ENCODE results near the gene STARD8.

STARD8 gene

DNA sequence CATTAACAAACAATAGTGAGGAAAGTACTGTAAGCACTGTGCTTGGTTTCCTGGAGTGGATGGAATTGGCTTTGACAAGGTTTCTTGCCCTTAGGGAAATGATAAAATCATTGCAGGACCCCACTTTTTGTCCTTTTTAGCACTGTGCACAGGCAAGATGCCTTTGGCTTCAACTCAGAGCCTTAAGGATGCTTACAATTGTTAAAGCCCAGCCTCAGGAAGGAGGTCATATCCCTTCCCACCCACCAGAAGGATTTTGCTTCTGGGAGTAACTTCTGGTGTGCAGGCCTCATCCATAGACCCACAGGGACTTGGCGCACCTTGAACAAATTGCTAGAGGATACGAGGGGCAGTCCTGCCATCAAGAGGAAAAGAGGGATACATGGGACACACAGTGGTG is 44.5 kb downstream of the STARD8 start:
- DNase-seq (ENCODE audit: low spot score): no peak

DNA sequence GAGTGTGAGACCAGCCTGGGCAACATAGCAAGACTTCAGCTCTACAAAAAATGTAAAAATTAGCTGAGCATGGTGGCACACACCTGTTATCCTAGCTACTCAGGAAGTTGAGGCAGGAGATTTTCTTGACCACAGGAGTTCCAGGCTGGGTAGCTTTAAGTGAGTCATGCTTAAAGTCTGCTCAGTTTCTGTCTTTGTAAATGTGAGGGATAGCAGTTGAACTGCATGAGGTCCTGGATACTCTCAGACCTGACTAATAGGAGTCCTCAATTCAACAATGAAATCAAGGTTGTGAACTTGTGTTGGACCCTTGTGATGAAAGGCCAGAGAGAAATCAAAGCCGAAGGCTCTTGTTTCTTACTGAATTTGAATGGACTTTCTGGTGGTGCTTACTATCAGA is 45.2 kb downstream of the STARD8 start:
- DNase-seq (ENCODE audit: low spot score): no peak

DNA sequence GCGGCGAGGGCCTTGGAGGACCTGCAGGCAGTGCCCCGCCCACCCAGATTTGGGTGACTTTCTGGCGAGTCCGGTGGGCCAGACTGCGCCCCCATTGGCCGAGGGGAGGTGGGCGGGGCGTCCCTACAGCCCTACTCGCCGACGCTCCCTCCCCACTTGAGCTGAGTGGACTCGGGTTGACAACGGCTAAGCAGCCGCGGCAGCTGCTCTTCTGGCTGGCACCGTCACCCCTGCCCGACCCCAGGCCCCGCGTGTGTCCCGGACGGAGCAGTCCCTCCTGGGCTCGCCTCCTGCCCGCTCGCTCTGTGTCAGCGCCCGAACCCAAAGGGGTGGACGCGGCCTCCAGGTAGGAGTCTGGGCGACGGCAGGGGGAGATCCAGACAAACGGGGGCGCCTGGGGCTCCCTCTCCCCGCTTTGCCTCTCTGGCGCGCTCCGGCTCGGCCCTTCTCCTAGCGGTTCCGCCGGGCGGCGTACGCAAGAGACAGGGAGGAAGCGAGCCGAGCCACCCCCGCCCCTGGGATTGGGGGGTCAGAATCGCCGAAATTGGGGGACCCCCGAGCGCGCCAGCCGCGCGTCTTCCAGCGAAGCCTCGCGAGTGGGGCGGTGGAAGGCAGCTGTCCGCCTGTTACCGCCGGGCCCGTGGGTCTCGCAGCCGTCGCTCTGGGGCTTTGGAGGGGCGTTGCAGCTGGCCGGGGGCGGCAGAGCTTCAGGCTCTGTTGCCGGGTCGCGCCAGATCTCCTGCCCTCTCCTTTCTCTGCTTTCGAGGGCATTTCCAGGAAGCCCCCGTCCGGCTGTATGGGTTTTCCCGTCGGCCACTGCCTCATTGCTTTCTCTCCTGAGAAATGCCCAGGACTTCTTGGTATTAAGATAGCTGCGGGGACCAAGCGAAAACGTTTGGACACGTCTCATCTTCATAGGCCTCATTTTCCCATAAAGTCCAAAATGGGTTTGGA is 46.3 kb downstream of the STARD8 start:
- DNase-seq (ENCODE audit: low spot score): no peak

DNA sequence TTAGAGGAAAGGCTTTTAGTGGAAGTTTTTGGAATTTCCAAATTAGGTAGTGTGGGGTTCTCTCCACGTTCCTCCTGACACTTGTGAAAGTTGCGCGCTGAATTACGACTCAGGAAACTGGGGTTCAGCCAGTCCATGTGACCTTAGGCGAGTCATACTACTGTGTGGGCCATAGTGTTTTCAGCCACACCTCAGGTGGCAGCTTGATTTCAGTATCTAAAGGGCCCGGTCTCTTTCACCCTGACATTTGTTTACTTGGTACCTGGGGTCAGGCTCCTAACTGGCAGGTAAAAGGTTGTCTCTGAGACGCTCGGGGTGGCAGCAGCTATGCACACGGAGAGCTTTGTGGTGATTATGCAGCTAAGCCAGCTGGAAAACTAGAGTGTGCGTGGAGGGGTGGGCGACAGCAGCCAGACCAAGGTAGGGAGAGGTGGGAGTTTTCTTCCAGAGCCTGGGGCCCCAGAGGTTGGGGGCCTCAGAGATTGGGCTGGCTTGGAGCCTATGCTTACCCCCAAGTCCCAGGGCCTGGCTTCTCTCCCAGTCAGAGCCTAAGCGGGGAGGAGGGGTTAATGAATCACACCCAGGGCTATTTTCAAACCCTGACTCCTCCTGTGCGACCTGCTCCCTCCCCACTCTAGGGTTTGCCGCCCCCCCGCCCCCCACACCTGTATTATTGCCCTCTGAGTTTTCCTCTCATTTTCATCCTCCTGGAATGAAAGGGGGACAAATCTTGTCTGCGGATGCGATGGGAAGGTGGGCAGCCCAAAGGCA is 47.2 kb downstream of the STARD8 start:
- DNase-seq (ENCODE audit: low spot score): no peak

DNA sequence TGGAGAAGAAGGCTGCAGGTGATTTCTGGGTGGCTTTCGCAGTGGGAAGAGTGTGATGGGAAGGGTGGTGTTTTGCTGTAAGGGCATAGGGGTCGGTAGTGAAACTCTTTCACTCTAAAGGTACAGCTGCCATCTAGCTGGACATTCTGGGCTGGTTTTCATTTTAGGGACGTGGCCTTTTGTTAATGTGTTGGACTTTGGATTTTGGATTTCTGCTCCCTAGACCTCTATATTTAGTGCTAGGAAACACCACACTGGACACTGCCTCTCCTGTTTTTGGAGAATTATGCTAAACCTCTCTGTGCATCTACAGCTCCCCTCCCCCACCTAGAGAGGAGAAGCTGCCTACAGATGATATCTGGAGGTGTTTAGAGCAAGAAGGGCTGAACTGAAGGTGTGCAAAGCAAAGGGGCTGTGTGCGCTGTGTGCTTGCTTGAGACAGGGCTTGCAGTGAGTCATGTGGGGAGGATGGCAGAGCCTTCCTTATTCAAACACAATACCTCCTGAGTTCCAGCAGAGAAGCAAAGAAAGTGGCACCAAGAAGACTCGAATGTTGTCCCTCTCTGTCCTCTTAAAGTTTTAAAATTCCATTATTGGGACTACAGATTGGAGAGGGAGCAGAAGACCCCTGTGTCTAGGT is 47.9 kb downstream of the STARD8 start:
- DNase-seq (ENCODE audit: low spot score): no peak

DNA sequence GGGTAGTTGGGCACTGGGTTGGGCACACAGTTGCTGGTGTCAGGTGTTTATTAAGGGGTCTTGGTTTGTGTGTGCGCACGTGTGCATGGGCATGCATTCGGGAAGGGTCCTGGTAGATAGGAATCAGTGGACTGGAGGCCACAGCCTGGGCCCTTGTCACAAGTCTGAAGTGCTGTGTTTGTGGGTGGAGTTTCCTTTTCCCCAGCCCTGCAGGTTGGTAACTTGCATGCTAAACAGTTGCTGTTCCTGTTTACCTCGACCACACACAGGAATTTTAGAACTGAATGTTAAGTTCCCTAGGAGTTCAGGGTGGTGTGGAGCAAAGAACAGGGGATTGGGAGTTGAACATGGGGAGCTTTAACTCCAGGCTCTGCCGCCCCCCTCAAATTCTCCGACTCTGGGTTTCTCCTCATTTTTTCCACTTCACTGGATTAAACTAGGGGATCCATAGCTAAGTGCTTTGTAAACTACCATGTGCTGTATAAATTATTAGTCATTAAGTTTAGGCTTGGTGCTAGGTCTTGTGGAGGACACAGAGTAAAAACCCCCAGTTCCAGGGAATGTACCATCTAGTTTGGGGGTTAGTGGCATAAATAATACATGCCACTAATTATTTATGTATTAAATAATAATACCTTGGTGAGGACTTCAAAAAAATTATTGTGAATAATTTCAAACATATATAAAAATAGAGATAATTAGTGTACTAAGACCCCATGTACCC is 49.0 kb downstream of the STARD8 start:
- no peak for DNase-seq (ENCODE audit: low spot score)

DNA sequence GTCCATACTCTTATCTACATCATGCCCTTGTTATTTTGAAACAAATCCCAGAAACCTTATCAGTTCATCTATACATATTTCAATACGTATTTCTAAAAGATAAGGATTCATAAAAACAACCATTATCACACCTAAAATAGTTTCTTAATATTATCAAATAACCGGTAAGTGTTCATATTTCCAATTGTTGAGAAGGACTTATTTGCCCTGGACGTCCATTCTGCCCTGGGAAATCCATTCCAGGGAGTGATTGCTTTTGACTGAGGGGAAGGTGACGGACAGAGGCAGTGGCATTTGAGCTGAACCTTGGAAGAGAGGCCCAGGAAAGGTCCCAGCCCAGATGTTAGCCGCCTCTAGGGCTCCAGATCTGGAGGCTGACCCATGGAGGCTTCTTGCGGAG is 49.6 kb downstream of the STARD8 start:
- no peak for DNase-seq (ENCODE audit: low spot score)

DNA sequence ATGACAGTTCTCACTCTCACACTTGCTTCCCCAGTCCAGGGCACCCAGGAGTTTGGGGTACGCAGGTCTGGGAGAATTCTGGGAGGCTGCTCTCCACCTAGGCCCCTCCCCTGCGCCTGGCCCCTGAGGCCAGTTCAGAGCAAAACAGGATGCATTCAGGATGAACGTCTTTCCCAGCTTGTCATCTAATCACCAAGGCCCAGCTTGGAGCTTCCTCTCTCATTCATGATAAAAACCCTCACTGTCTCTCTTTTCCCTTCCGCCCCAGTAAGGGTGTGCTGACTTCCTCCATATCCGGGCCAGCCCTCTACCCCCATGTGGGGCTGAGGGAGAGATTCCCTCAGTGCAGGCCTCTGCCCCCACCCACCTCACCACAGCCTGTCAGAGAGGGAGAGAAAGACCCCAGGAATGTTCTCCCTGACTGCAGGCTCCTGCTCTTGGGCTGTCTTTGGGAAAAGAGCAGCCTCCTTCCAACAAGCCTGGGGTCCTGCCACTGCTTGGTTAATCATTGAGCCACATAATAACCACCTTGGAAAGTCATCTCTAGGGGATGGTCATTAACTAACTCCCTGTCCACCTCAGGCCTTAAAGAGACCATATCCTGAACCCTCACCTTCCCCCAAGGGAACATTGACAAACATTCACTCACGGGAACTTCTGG is 50.1 kb downstream of the STARD8 start:
- no peak for DNase-seq (ENCODE audit: low spot score)

DNA sequence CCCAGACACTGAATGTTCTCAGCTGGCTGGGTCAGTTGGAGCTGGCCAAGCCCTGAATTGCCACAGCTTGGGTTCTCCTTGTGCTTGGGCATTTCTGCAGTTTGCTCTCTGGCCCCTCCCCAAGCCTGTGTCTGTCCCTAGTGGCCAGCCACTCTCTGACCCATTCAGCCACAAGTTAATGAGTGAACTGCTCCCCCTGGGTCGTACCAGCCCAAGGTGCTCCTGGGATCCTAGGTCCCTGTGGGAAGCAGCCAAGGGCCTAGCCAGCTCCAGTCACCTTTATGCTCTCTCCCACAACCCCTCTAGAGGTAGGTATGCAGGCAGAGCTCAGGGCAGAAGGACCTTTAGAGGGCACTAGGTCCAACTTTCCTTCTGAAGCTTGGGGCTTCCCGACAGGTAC is 51.5 kb downstream of the STARD8 start:
- no peak for DNase-seq (ENCODE audit: low spot score)

DNA sequence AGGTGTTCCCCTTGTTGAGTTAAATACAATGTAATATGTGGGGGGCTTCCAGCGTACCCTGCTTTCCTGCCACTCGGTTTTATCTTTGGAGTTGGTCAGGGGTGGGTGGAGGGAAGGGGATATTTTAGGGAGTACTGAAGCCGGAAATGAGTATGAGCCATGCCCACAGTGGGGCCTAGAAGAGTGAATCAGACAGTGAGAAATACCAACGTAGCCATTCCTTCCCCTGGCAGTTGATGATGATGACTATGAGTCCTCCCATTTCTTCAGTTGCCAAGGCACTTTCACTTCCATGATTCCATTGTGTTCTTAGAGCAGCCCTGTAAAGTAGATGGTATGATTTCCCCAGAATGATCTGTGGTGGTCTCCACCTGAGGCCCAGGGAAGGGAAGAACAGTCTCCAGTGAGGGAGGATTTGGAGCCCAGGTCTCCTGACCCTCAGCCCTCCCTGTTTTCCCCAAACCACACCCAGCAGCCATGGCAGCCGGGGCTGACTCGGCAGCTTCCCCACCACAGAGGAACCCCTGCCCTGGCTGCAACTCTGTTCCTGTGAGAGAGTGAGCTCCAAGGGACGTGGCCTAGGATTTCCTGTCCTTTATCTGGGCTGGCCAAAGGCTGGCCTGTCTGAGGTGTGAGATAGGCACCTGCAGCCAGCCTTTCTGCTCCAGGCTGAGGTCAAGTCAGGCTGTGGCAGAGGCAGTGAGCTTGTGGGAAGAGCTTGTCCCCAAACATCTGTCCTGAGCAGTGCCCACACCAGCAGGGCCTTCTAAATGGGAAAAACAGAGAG is 52.7 kb downstream of the STARD8 start:
- no peak for DNase-seq (ENCODE audit: low spot score)

DNA sequence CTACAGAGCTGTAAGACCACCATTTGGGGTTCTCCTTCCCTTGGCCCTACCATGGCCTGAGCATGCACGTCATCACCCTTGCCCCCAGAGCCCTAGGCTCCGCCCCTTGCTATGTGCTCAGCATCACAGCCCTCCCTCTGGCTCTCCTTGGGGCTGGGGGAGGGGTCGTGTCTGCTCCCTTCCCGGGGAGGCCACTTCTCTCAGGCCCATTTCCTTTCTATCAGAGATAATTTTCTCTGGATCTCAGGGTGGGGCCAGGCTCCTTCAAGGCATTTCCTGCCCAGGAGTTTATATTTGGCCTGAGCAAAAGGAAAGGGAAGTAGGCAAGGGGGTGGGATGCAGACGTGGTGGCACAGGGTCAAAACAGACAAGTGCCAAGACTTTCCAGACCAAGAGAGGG is 55.9 kb downstream of the STARD8 start:
- DNase-seq (ENCODE audit: low spot score): no peak

DNA sequence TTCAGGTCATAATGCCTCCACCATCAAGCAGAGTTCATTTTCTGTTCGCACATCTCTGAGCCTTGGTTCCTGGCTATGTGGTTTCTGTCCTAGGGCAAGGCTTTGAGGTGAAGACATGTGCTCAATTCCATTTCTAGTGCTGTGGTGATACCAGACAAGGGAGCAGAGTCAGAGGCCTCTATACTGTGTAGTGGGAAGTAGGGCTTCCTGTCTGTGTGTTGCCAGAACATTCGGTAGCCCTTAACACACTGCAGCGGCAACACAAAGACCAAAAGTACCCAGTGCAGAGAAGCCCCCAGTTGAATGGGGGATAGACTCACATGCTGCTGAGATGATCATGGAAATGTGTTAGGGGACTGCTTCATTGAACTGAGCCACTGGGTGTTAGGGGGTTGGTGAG is 56.4 kb downstream of the STARD8 start:
- no peak for DNase-seq (ENCODE audit: low spot score)

DNA sequence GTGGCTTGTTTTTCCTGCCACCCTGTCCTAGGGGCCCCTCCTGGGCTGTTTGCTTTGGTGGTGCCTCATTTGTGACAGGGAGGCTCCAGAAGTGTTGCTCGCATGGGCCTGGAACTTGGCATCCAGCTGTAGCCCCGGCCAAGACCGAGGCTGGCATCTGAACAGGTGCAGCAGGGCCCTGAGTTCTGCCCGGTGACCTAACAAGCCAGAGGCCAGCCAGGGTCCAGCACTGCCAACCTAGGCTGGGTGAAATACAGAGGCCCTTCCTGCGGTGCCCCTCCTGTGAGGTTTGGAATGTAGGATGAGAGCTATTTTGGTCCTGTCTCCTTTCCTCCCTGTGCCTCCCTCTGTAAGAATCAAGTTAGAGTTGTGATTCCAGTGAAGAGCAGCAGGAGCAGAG is 58.5 kb downstream of the STARD8 start:
- DNase-seq (ENCODE audit: low spot score): no peak

DNA sequence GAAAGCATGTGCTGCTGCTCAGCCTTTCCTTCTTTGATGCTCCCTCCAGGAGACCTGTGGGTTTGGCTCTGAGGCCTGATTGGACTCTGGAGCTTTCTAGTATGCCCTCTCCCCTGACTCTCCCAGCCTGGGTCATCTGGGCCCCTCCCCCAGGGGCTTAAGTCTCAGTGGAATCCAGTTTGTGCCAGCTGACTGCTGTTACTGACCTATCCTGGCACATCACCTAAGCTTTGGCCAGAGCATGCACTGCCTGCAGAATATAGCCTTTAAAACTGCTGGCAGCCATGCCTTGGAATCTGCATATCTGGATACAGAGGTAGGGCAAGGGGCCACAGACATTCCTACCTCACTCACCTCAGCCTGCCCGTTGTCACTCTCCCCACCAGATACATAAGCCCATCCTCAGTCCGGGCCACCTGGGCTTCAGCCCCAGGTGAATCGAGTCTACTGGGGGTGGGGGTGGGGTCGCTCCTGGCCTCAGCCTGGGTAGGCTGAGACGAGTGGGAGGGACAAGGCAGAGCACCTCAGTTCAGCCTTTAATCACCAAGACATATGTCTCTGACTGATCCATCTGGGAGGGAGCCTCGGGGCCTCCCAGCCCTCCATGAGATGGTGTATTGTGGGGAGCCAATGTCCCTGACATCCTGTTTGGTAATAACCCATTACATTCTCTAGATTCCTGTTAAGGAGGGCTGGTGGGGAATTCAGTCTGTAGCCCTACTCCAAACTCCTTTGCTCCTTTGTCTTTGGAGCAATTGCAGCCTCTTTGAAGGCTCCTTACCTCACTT is 61.2 kb downstream of the STARD8 start:
- no peak for DNase-seq (ENCODE audit: low spot score)

DNA sequence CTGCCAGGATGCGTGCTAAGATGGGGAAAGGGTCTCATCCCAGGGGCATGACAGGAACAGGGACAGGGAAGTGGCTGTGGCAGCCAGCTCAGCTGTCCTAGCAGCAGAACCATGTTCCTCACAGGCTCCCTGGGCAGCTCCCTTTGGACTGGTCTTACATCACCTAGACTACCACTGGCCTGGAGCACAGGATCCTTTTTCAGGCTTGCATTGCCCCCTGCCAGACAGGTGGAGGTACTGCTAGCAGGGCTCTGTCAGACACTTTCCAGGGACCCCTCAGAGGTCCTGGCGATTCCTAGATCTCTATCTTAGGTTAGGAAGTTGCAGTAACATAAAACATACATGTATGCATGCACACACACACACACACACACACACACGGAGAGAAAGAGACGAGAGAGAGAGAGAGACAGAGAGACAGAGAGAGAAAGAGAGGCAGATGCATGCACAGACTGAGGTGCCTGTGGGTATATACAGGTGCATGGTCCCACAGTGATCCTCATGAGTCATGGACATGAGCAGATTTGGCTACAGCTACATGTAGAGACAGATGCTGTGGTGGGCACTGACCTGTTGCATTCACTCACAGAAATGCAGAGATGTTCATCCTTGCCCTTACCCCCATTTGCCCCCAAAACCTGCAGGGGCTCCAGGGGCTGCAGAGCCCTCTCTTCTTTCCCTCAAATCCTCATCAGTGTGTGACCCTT is 63.6 kb downstream of the STARD8 start:
- DNase-seq (ENCODE audit: low spot score): peak; percentile 23

DNA sequence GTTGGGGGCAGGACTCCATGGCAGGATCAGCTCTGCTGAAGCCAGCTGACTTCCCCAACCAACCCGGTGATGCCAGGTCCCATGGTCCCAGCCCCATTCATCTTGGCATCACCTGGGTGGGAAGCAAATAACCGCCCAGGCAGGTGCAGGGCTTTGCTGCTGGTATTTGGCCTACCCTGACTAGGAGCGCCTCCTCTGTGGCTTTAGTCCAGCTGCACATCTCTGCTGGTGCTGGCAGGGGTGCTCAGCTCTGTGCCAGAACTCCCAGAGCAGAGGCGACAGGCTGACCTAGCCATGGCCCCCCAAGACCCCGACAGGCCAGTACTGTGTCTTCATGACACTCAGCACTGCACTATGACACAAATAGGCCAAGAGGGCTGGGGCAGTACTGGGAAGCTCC is 64.4 kb downstream of the STARD8 start:
- DNase-seq (ENCODE audit: low spot score): no peak

DNA sequence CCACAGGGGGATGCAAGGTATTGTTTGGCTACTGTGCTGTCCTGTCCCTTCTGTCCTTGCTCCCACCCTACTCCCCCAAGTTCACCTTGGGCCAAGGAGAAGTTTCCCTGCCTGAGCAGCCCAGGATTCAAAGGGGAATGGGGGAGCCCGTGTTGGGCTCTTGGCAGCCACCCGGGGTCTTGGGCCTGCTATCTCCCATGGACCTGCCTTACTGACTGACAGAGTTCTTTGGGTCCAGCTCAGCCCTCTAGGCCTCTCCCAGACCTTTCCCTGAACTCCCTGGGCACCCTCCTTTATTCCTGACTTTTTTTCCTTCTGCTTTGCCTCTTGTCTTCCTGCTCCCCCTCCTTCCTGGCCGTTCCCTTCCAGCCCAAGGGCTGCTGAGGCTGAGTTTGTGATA is 67.4 kb downstream of the STARD8 start:
- no peak for DNase-seq (ENCODE audit: low spot score)

DNA sequence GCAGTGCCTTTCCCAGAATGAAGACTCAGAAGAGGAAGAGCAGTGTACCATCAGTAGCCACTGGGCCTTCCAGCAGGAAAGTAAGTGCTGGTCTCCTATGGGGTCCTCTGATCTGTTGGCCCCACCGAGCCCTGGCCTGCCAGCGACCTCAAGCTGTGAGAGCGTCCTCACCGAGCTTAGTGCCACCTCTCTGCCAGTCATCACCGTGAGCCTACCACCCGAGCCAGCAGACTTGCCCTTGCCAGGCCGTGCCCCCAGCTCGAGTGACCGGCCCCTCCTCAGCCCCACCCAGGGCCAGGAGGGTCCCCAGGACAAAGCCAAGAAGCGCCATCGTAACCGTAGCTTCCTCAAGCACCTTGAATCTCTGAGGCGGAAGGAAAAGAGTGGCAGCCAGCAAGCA is 69.7 kb downstream of the STARD8 start:
- DNase-seq (ENCODE audit: low spot score): no peak
